Nephron progenitor cell (in vitro differentiated cells): Measurements from ENCODE around the gene MMGT1.

Experiments used
- DNase-seq: peaks from one replicate; pipeline ENCODE4 v3.0.0; 2021
- H3K27ac Mint-ChIP-seq: 2 replicates; pipeline ENCODE4 v1.8.0; 2021; ENCODE audit warnings: mild to moderate bottlenecking, moderate library complexity, mixed read lengths
- H3K27me3 Mint-ChIP-seq: 2 replicates; pipeline ENCODE4 v1.8.0; 2021; ENCODE audit warnings: mild to moderate bottlenecking, low read depth, mixed read lengths; ENCODE audit not compliant: poor library complexity
- H3K36me3 Mint-ChIP-seq: 2 replicates; pipeline ENCODE4 v1.8.0; 2021; ENCODE audit warnings: low read depth, mixed read lengths
- H3K4me1 Mint-ChIP-seq: 2 replicates; pipeline ENCODE4 v1.8.0; 2021; ENCODE audit warnings: mixed read lengths
- H3K4me3 Mint-ChIP-seq: 2 replicates; pipeline ENCODE4 v1.8.0; 2021; ENCODE audit warnings: mild to moderate bottlenecking, moderate library complexity, mixed read lengths
- H3K9me3 Mint-ChIP-seq: 2 replicates; pipeline ENCODE4 v1.8.0; 2021; ENCODE audit warnings: mild to moderate bottlenecking, moderate library complexity, mixed read lengths
- TF ChIP-seq, protein P1 (sequence below): fragments of 200-600 bp; sonication (generic); IDR thresholded peaks from 2 replicates; pipeline ENCODE4 v1.5.0; 2021; ENCODE audit warnings: antibody characterized with exemption

MMGT1 gene

DNA sequence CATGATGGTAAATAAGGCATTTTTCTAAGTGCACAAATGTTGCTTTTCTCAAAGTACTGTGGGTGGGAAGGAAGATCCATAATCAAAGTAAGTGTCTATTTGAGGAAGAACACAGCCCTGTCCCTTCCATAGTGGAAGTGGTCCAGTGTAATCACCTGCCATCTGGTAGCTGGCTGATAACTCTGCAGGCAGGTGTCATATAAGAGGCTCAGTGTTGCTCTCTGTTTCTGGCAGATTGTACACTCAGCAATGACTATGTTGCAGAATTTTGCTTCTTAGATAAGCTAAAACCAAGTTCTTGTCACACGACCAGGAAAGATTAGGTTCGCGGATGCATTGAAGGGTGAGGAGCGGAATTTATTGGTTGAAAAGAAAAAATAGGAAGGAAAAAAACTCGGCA, 59.4 kb downstream of the MMGT1 start:
- H3K27me3 Mint-ChIP-seq = peaks cover 4% of the 10 kb centered on the region
- no peak overlapping the region for H3K4me3 Mint-ChIP-seq
- no peaks in the 10 kb centered on the region for H3K36me3 Mint-ChIP-seq
- no peaks in the 10 kb centered on the region for H3K4me1 Mint-ChIP-seq
- H3K27ac Mint-ChIP-seq = no peak overlapping the region
- no peak for DNase-seq
- TF ChIP-seq, protein P1, sequence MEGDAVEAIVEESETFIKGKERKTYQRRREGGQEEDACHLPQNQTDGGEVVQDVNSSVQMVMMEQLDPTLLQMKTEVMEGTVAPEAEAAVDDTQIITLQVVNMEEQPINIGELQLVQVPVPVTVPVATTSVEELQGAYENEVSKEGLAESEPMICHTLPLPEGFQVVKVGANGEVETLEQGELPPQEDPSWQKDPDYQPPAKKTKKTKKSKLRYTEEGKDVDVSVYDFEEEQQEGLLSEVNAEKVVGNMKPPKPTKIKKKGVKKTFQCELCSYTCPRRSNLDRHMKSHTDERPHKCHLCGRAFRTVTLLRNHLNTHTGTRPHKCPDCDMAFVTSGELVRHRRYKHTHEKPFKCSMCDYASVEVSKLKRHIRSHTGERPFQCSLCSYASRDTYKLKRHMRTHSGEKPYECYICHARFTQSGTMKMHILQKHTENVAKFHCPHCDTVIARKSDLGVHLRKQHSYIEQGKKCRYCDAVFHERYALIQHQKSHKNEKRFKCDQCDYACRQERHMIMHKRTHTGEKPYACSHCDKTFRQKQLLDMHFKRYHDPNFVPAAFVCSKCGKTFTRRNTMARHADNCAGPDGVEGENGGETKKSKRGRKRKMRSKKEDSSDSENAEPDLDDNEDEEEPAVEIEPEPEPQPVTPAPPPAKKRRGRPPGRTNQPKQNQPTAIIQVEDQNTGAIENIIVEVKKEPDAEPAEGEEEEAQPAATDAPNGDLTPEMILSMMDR = no peak
- peaks cover 72% of the 10 kb centered on the region for H3K9me3 Mint-ChIP-seq
